NCI-H2029 (cell line): ENCODE measurements around the gene FANCL.
"Not testable (repeated sequence)": the region's sequence is repeated elsewhere in the genome, so short reads cannot be mapped to it uniquely, and the experiment has no call there.

Experiments
- DNase-seq: peaks from one replicate; lab custom pipeline; 2025; lab: John Stamatoyannopoulos, UW

FANCL gene

DNA sequence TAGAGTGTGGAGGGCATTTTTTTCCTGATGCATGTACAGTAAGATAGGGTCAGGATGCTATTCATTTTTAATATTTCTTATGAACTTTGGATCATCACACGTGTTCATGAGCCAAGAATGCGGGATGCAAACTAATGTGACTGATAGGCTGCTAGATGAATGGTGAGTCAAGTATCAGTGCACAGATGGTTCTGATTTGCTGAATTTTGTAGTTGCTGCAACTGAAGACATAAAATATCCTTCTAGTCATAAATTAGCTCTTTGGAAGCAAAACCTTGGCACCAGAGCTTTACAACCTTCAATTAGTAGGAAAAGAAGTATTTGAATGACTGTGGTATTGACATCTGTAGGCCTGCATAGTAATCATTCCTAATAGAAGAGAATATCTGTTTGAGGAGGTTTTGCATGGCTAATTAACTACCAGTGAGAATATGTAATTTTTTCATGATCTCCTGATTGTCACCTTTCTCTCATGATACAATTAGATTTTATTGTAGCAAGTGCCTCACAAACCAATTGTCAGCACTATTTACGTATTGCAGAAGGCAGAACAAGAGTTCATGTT, 100.5 kb downstream of the FANCL start:
- no peak for DNase-seq

DNA sequence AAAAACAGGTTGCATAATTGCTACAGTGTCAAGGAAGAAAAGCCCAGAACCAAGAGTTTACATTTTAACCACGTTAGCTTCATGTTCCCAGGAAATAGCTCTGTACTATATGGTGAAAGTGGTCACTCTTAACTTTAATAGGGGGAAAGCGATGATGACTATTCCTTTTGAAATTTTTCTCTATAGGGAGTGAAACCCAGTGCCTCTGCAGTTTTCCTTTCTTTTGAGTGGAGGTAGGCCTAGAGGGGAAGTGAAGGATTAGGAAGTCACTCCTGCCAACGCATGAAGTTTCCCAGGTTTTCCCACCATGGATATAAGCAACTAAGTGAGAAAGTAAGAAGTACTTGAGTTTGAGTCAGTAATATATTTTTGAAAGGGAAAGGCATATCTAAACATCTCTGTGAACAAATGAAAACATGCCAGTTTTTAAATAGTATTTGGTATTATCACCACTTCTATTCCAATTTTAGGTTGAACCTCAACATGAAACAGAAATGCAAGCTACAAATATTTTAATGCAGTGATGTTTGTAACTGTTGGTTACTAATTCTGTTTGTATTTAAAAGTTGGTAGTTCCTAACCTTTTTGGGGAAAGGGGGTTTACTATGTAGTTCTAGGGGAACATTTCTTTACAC, 102.6 kb downstream of the FANCL start:
- no peak for DNase-seq

DNA sequence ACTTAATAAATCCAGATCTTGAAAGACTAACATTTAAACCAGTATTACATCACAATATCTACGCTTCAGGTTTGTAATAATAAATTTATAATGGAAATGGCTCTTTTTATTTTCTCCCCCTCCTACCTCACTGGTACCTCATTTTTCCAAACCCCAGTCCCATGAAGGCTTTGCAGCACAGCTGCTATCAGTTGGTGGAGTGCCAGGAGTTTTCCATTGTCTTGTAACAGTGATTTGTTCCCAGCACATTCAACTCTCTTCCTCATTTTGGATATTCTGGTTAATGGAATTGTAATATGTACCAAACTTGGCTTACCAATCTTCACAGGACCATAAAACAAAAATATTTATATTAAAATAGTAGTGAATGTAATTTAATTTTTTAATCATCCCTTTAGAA, 103.3 kb downstream of the FANCL start:
- no peak for DNase-seq

DNA sequence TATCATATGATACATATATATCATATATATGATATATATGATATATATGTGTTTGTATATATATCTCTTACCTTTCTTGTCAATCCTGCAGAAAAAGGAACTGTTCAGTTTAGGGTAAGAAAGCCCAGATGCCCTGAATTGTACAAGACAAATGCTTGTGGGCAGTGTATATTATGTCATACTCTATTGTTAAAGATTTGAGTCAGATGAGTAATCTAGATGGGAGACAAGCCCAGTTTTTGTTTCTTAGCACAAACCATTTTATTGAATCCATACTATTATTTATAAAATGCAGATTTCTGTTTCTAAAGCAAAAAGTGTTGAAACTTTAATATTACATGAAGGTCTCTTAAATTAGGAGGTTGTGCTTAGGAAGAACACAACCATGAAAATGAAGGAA, 103.9 kb downstream of the FANCL start:
- DNase-seq: no peak

DNA sequence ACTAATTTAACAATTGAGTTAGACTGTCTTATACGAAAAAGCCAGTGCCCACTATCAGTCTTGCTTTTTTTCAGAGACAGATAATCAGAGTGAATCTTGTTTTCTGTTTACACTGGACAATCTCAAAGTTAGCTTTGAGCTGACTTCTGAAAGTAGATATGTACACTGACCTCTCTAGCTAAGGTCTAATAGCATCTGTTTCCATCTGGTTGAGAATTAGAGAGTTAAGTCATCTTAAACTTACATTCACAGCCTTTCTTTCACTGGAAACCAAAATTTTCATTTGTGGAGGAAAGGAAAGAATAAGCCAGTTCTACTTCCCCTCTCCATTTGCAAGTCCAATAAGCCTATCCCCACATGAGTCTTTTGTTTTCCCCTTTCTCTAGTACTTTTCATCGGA, 105.3 kb downstream of the FANCL start:
- no peak for DNase-seq

DNA sequence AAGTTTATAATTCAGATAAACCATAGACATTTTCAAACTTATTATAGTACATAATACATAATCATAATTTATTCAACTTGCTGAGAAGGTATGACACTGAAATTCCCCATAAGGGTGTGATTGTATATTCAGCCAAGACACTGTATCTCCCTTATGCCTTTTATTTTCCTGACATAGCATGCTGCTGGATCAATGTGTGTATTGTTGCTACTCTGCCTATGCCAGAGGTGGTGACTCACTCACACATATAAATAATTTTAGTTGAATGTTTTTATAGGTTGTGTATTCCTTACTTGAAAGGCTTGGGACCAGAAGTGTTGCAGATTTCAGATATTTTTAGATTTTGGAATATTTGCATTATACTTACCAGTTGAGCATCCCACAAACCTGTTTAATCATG, 107.7 kb downstream of the FANCL start:
- DNase-seq: no peak

DNA sequence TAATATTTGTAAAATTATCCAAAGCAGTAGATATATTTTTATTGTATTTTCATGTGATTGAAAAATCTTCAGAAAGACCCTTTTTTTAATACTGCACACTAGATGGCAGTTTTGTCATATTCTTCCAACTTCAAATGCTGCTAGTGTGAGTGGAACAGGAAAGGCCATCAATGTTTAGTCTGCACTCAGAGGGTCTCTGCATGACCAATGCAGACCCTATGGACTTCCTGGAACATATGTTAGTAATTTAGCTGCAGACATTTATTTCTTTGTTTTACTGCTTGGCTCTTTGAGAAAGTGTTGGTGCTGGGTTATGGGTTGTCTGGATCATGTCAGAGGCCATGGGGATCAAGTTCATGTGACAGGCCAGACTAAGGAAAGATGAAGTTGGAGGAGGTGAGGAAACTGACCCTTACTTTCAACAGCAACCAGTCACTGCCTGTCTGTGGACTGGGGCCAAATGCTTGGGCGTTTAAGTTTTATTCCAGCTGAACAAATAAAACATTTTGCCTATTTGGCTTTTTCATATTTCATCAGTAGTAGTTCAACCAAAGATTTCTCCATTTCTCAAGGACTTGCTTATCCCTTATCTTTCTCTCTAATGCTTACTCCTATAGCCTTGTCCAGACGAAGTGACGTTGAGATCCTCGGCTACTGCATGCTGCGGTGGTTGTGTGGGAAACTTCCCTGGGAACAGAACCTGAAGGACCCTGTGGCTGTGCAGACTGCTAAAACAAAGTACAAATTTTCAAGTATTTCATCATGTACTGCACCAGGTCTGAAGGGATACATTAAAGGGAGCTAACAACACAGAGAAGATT, 109.7 kb downstream of the FANCL start:
- no peak for DNase-seq

DNA sequence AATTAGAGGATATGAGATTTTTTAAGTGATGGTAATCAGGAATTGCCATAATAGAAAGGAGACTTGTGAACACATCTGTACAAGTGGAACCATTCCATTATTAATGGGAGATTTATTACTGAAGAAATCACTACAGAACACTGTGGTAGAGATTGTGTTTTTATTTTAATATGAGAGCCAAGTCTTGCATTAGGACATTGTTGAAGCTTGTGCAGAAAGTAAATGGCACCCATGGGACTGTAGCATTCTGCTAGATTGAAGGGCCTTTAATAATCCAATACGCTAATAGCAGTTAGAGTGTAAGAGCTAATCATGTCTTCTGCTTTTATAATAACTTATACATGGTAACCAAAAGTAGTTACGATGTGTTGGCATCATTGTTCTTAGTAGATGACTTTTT, 110.9 kb downstream of the FANCL start:
- no peak for DNase-seq

DNA sequence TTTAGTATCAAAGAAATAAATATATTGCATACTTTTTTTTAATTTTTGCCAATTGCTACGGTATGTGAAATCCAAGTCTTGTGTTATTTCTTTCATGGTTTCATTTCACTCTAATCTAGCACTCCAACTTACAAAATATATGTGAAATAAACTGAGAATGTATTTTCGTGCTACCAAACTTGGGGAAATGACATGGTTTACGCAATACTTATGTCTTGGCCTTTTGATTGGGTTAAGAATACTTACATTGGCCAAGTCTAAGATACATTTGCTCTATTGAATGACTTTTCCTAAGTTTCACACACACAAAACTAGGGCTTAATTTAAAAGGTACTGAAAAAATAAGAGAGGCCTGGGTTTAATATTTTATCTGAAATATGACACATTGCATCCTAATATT, 114.0 kb downstream of the FANCL start:
- DNase-seq: no peak

DNA sequence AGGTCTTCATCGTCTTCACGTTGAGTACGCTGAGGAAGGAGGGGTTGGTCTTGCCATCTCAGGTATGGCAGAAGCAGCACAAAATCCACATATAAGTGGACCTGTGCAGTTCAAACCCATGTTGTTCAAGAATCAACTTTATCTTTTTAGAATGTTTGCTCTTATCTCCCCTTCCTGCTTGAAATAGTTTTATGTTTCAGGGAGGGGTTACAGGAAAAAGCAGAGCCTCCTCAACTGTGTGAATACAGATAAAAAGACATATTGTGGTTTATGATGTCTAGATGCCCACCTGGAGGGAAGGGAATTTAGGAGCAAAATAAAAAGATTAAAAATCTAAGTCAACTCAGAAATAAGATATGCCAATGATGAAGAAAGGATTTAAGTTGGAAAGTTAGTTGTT, 118.6 kb downstream of the FANCL start:
- DNase-seq: no peak

DNA sequence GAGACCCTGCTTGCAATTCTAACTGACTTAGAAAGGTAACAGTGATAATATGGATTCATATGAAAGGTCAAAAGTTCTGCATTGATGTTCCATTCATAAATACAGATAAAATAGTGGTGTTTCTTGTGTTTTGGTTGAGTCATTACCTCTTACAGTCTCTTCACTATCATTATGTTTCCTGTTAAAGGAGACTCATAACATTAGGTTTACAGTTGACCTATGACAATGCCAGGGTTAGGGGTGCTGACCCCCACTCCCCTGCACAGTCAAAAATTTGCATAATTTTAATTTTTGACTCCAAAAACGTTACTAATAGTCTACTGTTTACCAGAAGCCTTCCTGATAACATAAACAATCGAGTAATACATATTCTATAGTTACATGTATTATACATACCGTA, 119.1 kb downstream of the FANCL start:
- DNase-seq: no peak

DNA sequence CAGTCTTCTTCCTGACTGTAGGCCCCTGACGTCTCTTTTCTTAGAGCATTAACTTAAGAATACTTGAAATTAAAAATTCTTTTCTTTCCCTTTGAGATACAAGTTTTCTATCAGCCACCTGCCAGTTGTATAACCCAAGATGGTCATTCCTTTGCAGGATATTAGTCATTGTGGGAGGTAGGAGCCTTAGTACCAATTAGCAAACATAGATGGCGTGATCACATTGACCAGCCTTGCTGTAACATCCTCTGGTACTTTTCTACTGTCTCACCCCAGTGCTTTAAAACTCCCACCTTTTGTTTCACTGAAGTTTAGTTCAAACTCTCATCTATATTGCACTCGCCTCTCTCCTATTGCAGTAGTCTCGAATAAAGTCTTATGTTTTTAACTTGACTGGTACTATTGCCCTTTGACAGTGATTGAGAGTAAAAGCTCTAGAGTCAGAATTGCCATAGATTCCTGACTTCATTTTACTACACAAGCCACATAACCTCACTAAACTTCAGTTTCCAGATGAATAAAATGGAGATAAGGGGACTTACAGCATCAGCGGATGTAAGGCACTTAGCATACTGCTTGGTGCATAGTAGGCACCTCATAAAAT, 120.4 kb downstream of the FANCL start:
- no peak for DNase-seq

DNA sequence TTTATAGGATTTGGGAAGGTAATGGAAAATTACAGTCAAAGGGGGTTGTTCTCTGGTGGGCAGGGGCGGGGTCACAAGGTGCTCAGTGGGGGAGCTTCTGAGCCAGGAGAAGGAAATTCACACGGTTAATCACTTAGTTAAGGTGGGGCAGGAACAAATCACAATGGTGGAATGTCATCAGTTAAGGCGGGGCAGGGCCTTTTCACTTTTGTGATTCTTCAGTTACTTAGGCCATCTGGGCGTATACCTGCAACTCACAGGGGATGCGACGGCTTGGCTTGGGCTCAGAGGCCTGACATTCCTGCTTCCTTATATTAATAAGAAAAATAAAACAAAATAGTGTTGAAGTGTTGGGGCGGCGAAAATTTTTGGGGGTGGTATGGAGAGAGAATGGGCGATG, 127.6 kb downstream of the FANCL start:
- not testable (repeated sequence) for DNase-seq

DNA sequence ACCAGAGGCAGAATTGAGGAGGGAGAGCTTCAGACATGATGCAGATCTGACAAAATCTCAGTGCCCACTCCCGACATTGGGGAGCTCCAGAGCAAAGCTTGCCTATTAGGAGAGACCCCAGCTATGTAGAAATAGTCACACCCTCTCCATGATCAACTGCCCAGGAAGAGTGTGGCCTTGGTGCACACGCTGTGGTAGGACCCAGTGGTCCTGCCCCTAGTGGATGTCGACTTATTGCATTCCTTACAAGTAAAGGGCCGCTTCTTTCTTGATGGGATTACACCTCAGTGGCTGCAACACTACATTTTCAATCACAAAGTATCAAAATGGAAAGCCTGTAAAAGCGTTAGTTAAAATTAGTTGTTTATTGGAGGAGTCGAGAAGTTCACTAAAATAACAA, 130.4 kb downstream of the FANCL start:
- no peak for DNase-seq

DNA sequence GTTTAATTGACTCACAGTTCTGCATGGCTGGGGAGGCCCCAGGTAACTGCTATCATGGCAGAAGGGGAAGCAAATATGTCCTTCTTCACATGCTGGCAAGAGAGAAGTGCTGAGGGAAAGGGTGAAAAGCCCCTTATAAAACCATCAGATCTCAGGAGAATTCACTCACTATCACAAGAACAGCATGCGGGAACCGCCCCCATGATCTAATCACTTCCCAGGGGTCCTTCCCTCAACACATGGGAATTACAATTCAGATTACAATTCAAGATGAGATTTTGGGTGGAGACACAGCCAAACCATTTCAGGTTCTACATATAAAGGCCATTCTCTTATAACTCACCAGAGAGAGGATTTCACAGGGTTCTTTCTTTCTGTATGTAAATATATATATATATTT, 131.6 kb downstream of the FANCL start:
- no peak for DNase-seq
